Activated naive CD4-positive, alpha-beta T cell (primary cell): ENCODE results near the gene KIRREL3.

Source experiments
- DNase-seq, 4 experiments: peaks; one replicate each; lab custom pipeline; 2025; lab: John Stamatoyannopoulos, UW

KIRREL3 gene

DNA sequence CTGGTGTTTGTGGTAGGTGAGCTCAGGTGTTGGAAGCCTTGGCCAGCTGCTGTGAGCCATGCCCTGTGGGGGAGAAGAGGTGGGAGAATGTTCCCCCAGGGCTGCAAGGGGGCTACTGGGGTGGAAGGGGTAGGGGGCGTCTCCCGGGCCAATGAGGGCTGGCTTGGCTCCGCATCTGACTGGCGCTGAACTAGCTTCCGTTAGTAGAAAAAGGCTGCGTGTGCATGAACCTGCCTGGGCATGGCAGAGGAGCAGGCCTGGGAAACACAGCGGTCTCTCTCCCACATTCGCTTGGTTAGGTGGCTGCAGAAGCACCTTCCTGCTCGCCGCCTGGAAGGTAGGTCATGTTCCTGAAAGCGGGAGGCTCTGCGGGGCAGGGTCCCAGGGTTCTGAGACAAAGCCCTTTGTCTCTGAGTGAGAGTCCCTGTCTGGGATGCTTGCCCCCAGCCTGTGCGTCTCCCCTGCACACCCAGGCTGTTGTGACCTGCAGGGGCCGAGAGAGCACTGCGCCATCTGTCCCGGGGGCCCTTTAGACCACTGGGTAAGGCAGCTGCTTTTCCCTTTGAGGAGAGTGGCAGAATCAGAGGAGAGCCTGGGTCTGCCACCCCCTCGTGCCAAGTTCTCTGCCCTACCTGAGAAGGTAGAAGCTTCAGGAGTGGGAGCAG is 466.3 kb downstream of the KIRREL3 start:
- no peak for DNase-seq

- DNase-seq: no peak
Observed at GRCh38 chr11:126533560-126533959, 467.0 kb downstream of the KIRREL3 start.

- no peak for DNase-seq
Observed at GRCh38 chr11:126530416-126530815, 470.2 kb downstream of the KIRREL3 start.

- no peak for DNase-seq
Observed at GRCh38 chr11:126529037-126529436, 471.5 kb downstream of the KIRREL3 start.

GRCh38 chr11:126528075-126528474 is 472.5 kb downstream of the KIRREL3 start:
- DNase-seq: no peak

DNA sequence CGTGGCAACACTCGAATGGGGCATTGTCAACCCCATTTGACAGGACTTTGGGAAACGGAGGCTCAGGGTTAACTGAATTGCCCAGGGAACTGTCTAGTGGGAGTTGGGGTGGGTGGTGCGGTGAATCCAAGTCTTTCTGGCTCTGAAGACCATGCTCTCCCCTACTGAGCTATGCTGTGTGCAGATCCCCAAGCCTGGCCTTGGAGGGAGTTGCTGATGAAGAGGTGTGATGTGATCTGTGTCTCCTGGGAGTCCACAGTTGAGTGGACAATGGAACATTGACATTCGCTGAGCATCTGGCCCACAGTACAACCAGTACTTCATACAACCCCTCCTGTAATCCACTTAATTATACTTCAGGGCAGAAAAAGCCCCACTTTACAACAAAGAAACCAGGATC is 472.9 kb downstream of the KIRREL3 start:
- DNase-seq: no peak

GRCh38 chr11:126526471-126526870 is 474.1 kb downstream of the KIRREL3 start:
- no peak for DNase-seq

DNA sequence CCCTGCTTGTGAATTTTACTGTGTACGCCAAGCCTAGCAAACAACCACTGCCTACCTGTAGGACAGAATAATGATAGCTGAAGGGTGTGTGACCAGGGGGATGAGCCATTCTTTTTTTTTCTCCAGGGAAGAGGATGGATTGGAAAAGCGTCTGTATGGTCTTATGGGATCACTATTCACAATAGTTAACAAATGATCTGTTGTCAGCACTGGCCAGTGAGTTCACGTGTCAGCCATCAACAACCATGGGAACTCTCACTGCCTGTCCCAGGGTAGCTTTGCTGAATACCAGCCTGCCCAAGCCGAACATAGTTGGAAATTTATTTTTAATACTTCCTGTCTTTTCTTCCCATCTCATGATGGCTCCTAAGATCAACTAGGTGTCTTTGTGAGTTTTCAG is 474.9 kb downstream of the KIRREL3 start:
- DNase-seq: no peak

GRCh38 chr11:126525216-126525615 is 475.4 kb downstream of the KIRREL3 start:
- no peak for DNase-seq

DNA sequence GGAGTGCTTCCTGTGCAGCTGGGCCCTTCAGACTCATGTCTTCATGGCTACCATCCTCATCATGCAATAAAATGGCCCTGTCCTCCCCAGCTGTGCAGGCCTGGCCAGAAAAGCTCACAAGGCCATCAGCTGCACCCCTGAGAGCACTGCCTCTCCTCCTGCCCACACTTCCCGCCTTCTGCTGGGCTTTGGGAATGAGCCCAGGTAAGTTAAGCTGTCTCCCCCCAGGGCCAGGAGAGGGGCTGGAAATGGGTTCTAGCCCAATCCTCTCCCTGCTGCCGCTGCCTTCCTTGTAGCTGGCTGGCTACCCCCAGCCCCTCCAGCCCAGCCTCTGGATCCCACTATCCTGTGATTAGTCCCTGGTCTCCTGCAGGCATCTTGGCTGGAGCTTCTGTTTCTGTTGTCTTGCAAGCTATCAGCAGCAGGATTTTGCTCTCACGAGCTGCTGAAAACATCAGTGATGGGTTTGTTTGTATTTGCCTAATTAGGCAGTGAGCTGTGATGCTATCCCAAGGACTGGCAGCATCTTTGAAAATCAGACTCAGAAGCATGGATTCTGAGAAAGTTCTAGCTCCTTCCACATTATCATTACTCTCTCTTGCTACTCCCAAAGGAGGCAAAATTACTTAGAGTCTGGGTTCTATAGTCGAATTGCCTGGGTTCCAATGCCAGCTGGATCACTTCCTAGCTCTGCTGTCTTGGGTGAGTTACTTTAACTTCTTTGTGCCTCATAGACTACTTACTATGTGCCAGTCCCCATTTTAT is 476.9 kb downstream of the KIRREL3 start:
- no peak for DNase-seq

- no peak for DNase-seq
Observed at GRCh38 chr11:126522606-126523005, 478.0 kb downstream of the KIRREL3 start.

DNA sequence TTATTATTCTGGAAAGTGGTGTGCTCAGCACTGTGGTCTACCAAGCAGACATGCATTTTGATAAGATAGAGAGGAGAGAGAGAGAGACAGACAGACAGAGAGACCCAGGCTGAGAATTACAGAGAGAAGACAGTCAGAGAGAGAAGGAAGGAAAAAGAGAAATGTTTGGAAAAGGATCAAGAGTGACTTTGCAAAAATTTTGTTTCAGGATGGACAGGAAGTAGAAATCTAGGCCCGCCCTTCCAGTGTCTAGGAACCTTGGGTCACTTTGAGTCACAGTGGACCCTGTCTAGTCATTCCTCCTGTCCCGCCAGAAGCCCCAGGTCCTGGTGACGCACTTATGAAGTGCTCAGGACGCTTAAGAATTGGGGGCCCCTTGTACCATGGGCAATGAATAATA is 478.4 kb downstream of the KIRREL3 start:
- DNase-seq: no peak

DNA sequence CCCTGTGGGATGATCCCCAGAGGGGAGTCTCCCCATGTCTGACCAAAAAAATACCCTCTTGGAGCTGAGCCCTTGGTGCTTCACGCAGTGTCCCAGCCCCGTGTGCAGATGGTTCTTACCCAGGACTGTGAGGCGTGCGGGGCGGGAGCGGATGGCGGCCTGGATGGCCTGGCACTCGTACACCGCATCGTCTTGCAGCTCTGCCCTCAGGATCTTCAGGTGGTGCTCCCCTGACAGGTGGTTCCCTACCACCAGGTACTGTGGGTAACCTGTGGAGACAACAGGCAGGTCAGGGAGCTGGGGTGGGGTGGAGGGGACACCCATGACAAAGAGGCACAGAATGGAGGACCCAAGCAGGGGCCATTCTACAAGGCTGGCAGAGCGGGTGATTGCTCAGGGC is 479.4 kb downstream of the KIRREL3 start:
- no peak for DNase-seq

- DNase-seq: no peak
Observed at GRCh38 chr11:126519764-126520734, 480.5 kb downstream of the KIRREL3 start.

- no peak for DNase-seq
Observed at GRCh38 chr11:126518972-126519690, 481.4 kb downstream of the KIRREL3 start.

GRCh38 chr11:126518071-126518971 is 482.2 kb downstream of the KIRREL3 start:
- DNase-seq: no peak

- no peak for DNase-seq
Observed at GRCh38 chr11:126515501-126515900, 485.1 kb downstream of the KIRREL3 start.

DNA sequence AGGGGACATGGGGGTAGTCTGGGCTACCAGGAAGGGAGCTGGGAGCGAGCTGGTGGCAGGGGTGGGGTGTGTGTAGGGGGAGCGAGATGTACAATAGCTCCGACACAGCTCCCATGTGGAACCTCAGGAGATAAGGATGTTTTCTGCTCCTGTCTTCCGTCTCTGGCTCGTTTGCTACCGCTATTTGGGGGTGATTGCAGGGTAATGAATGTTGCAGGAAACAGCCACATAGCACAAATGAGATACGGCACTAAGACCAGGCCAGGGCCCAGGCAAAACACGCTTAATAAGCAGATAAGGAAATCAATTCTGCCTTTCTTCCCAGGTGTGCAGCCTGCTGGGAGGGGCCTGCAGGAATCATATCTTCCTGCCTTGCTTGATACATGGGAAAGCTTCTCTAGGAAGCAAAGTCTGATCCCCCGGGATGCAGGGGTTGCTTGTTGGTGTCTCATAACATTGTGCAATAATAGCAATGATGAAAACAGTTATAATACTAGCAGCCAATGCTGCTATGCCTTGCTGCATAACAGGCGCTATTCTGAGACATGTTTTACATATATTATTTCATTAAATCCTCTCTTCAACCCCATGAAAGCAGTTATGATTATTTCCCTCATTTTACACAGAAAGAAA is 486.4 kb downstream of the KIRREL3 start:
- DNase-seq: no peak

DNA sequence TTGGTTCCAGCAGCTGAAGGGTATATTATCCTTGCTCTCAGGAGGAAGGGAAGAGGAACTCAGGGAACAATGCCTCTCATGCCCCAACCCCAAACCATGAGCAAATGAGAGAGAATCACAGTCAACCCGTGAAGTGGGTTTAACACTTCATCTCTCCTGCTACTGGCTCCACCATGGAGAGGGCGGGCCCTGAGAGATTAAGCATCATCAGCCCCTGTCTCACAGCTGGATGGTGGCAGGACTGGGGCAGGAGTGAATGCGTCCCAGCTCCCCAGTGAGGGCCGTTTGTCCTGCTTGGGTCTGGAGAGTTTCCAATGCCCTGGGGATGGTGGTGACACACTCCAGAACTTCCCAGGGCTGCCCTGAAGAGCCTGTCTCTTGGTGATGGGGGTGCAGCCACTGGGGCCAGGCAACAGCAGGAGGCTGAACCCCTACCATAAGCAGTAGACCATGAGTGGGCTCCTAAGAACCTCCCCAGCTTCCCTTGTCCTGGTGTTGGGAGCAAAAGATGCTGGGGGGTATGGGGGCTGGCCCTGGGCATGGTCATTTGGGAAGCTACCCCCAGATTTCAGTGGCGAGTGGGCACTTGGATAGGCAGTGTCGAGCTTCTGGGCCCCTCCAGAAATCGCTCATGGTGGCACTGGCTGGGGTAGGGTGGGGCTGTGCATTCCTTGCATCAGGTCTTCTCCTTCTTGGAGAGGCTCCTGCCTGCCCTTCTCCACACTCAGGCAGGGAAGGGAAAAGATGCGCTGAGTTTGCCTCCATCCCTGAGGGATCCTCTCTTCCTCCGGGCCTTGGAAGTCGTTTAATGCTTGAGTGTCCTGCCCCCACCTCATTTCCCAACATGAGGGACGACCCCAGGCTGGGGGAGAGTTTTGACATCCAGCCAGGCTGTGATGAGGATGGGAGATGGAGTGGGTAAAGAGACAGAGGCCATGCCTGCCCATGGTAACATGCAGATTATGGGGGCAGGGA is 487.5 kb downstream of the KIRREL3 start:
- DNase-seq: no peak
